GM19397 (cell line): ENCODE data around the gene DPP10.
"Not testable (repeated sequence)": the region's sequence is repeated elsewhere in the genome, so short reads cannot be mapped to it uniquely, and the experiment has no call there.

ENCODE experiments used
- ATAC-seq: cut with Tn5 transposase; IDR thresholded peaks from one replicate; pipeline ENCODE4 v1.9.1; 2021; ENCODE audit warnings: mild to moderate bottlenecking, moderate library complexity; ENCODE audit not compliant: unreplicated experiment

Gene DPP10

DNA sequence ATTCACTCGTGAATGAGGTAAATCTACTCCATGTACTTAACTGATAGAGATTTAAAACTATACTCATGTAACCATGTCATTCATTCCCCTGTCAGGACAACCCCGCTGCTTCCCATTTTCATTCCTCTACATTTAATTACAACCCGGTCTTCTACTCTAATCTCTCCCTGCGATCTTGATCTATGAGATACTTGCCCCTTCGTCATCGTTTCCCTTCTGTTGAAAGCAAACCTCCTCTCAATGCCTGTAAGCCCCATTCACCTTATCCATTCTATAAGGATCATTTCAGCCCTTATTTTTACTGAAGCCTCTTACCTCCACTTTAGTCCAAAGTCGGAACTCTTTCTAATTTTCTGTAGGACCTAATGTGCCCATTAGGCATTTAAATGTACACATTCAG lies 492.6 kb downstream of the DPP10 start:
- ATAC-seq: no peak

GRCh38 chr2:114937366-114937930 lies 495.0 kb downstream of the DPP10 start:
- ATAC-seq: no peak

DNA sequence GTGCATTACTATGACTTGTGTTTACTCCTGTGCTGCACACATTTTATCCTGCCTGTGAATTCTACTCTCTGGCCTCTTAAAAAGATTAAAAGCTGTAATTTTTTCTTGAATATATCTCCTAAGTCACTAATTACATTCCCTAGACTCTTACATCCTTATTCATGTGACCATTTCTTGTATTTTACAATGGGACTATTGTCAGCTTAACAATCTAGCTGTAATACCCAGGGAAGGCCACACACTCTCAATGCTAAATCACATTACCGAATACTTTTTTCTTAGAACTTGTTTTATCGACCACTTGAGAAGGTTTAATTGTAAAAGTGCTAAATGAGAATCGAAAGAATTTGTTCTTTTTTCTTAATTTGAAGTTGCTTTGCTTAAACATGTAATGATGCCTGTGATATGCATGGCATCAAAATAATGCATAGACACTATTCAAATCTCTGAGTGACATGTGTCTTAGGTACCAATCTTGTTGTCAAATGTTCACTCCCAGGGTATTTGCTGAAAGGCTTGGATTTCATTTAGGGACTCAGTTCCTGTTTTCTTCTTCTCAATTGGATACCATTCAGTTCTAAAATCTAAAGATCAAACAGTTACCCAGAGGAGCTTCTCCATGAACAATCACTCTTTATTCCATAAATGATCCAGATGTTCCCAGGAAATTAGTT lies 498.5 kb downstream of the DPP10 start:
- no peak for ATAC-seq

- ATAC-seq: no peak
These were observed 506.9 kb downstream of the DPP10 start for GRCh38 chr2:114949228-114949804.

DNA sequence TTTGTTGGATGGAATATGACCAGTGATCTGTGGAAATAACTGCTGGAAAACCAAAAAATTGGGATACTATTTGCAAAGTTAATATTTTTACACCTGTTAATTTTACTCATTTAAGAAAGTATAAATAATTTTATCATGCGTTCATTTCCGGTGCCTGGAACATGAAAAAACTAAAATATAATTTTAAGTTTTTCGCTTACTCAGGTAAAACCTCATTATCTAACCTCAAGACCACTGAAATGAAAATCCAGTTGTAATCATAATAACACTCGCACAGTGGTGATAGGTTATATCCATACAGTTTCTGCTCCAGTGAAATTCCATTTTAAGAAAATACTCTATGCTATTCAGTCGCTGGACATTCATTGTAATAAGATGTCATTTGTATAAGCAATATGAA lies 517.9 kb downstream of the DPP10 start:
- no peak for ATAC-seq

DNA sequence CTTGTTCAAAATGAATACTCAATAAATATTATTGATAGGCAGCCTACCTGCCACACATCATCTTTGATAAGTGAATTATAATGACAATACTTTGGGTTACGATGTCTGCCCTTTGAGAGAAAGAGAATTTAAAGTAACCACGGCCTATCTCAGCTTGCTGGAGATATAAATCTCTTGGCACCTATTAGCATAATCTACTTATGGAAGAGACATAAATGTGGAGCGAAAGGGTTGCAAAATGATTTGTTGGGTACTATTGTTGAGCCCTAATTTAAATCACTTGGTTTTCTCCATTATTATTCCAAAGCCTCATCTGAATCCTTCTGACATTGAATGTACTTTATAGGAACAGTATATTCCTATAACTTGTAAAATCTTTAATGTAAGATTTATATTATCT lies 520.1 kb downstream of the DPP10 start:
- ATAC-seq: no peak

DNA sequence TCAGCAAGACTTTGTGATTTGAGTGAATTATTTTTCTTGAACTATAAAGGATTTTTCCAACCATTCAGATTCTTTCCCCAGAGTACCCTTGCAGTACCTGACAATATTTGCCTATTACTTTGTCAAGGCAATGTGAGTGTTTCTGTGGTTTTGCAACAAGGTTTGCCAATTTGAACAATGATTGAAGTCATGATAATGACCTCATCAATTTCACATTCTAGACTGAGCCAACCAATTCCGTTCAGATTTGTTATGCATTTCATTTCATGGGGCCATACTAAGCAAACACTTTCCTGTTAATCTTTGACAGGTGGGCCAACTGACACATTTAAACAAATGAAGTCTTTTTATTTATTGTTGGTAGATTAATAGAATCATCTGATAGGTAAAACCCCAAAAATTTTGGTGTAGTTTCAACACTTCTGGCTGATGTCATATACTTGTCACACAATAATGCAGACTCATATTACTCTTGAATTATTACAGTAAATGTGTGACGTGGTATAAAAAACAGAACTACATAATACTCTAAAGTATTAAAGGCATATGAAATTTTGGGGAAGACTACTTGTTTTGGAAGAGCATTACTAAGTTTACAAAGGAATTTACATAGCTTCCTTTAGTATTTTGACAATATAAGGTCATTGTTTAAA lies 526.4 kb downstream of the DPP10 start:
- no peak for ATAC-seq

GRCh38 chr2:115004321-115004720 lies 561.9 kb downstream of the DPP10 start:
- ATAC-seq: not testable (repeated sequence)

- ATAC-seq: no peak
These were observed 569.3 kb downstream of the DPP10 start for GRCh38 chr2:115011721-115012120.

DNA sequence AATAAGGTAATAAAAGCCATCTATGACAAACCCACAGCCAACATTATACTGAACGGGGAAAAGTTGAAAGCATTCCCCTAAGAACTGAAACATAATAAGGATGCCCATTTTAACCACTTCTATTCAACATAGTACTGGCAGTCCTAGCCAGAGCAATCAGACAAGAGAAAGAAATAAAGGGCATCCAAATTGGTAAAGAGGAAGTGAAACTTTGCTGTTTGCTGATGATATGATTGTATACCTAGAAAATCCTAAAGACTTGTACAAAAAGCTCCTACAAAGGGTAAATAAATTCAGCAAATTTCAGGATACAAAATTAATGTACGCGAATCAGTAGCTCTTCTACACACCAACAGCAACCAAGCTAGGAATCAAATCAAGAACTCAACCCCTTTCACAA lies 579.6 kb downstream of the DPP10 start:
- not testable (repeated sequence) for ATAC-seq

- ATAC-seq: no peak
These were observed 592.4 kb downstream of the DPP10 start for GRCh38 chr2:115034801-115035200.

- no peak for ATAC-seq
These were observed 594.4 kb downstream of the DPP10 start for GRCh38 chr2:115036818-115037217.

DNA sequence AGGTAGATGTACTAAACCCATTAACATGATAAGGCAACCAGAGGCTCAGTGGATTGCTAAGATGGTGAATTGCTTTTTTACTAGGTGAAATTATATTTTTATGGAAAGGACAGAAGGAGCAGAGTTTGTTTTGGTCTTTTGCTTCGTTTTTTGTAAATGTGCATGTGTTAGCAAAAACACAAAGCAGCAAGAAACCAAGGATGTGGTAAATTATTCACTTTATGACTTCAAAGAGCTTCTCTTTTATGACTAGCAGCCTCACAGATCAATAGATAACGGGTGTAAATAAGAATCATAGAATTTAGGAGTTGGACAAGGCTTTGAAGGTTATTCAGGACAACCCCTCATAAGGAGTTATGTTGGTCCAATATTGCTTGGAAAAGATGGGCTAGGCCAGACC lies 615.0 kb downstream of the DPP10 start:
- no peak for ATAC-seq

DNA sequence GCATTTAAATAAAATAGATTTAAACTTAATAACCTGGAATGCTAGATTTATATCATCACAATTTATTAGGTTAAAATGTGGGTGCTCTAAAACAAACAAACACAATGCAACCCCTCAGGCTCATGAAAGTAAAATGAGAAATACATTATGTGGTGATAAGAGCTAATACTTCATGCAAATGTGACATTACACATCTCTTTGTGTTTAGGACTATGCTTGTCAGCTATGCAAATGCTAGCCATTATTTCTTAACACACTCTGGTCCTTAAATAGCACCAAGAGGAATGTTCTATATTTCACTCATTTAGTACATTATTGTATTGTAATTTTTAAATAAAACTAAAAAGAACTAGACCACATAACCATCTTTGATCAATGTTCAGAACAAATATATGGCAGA lies 627.6 kb downstream of the DPP10 start:
- ATAC-seq: no peak

- ATAC-seq: no peak
These were observed 629.1 kb downstream of the DPP10 start for GRCh38 chr2:115071534-115071933.

DNA sequence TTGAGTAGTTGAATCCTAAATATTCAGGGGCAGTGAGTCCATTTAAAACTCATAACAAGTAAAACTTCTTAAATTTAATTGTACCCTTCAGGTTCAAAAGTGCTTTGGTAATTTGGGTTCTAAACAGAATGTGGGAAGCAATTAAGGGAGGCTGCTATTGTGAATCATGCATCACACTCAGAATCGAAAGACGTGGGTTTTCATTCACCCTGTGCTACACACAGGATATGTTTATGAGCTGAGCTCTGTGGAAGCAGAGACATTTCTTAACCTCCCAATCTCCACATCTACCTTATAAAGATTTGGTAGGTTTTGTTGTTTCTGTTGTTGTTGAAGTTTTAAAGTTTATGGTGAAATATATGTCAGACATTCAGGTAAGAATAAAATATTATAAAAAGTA lies 633.4 kb downstream of the DPP10 start:
- no peak for ATAC-seq

DNA sequence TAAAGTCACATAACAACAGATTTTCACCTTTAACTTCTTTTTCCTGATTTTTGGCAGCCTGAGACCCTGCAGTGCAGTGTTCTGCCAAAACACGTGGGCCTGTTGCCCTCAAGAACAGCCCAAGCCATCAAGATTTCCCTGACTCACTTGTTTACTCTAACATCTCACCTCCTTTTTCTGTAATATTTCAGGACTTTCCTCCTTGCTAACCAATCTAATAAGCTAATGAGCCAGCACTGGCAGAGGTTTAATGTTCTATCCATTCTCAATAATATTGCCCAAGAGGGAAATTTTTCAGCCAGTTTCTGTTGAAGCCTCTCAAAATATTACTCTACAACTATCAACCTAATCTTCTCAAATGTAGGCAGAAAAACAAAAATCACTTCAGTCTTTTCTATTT lies 635.2 kb downstream of the DPP10 start:
- no peak for ATAC-seq

- no peak for ATAC-seq
These were observed 640.8 kb downstream of the DPP10 start for GRCh38 chr2:115083225-115083624.

DNA sequence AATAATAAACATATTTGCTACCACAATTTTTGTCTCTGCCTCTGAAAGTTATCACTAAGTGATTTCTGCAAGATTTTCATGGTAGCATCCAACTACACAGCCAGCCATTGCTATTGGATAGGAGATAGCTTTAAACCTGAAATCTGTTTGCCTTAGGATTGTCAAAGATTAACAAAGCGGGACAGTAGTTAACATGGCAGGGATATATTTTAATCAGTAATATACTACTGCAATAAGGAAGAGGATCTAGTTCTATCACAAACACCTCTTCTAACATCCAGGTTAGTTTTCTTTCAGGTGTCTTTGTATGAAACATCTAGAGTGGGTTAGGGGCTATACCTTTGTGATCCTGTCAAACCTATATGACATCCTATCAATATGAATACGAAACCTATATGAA lies 641.3 kb downstream of the DPP10 start:
- no peak for ATAC-seq

DNA sequence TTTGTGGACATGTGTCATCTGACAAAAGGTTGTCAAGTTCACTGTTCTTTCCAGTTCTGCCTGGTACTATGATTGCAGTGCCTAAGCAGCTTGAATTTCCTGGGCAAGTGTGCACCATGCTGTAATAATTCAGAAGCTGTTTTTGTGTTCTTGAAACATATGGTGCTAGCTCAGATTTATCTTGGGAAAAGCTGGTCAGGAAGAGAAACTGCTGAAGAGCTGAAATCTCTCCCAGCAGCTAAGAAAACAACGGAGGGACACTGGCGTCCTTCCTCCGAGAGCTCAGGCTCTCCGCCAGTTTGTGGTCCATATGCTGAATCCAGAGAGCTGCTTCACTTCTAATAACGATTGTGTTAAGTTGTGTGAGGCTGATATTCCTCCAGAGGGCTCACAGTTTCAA lies 642.0 kb downstream of the DPP10 start:
- no peak for ATAC-seq

- not testable (repeated sequence) for ATAC-seq
These were observed 643.7 kb downstream of the DPP10 start for GRCh38 chr2:115086051-115086620.

DNA sequence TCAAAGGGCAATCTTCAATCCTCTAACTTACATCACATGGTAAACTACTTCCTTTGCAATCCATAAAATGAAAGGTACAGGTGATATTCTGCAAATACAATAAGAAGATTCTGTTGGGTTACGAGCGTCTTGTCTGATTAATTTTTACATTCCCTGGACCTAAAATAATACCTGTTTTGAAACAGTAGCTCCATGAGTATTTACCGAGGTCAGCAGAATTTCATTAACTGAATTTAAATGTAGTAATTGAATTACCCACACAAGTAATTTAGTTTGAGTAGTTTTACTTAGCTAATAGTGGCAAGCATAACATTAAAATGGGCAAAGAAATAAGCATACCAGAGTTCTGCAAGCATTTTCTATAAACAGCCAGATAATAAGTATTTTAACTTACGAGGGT lies 652.0 kb downstream of the DPP10 start:
- ATAC-seq: no peak
